HS-27A (cell line): ENCODE data around the gene DDX25.
A peak's percentile ranks its signal among the peaks of the same experiment; 100 is the strongest.
"Not testable (repeated sequence)": the region's sequence is repeated elsewhere in the genome, so short reads cannot be mapped to it uniquely, and the experiment has no call there.

Experiments
- DNase-seq: peaks from one replicate; pipeline ENCODE4 v3.0.0-alpha.2; 2012; ENCODE audit warnings: low read depth, missing footprints

The DDX25 gene

DNA sequence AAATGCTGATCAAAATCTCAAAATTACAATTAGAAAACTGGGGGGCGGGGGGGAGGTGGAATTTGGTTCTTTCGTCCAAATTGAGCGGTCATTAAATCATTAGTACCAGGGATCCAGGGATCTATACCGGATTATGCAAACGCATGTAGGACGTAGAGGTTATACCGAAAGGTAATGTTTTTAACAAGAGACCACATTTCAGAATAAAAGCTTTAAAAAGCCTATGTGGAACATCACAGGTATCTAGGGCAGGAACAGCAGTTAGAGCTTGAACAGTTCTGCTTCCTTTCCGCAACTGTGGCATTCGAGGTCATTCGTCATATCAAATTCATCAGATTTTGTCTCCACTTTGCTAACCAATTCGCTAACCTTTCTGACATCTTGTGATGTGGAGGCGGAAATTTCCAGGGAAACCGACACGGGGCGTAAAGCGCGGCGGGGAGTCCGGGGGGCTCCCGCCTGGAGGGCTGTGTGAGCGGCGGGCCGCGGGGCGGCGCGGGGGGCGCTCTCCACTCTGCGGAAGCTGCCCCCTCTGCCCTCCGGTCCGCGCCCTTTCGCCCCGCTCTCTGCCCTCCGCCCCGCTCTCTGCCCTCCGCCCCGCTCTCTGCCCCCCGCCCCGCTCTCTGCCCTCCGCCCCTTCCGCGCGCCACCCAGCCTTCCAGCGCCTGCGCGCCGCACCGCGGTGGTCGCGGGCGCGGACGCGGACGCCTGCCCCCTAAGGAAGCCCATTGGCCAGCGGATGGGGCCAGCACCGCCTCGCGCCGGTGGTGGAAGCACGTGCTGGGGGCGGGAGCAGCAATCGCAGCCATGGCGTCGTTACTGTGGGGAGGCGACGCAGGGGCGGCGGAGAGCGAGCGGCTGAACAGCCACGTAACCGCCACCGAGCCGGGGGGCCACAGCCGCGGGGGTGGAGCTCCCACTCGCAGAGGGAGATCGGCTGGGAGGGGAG is at the start of gene DDX25:
Gene DDX25, plus strand, starts transcription at position 798 of the 949 bp plus-strand sequence. Its CDS starts 10 bp downstream, at position 808.
- DNase-seq, result no peak

DNA sequence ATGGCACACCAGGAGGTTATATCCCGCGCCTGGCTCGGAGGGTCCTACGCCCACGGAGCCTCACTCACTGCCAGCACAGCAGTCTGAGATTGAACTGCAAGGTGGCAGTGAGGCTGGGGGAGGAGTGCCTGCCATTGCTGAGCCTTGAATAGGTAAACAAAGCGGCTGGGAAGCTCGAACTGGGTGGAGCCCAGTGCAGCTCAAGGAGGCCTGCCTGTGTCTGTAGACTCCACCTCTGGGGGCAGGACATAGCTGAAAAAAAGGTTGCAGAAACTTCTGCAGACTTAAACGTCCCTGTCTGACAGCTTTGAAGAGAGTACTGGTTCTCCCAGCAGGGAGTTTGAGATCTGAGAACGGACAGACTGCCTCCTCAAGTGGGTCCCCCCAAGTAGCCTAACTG is 46.6 kb upstream of the DDX25 start:
- not testable (repeated sequence) for DNase-seq

GRCh38 chr11:125862786-125863185 is 41.5 kb upstream of the DDX25 start:
- DNase-seq, result not testable (repeated sequence)

GRCh38 chr11:125865354-125865753 is 39.0 kb upstream of the DDX25 start:
- DNase-seq, result not testable (repeated sequence)

GRCh38 chr11:125869521-125869920 is 34.8 kb upstream of the DDX25 start:
- DNase-seq, result no peak

GRCh38 chr11:125871391-125872137 is 32.7 kb upstream of the DDX25 start:
- DNase-seq, result no peak

GRCh38 chr11:125872138-125872491 is 32.2 kb upstream of the DDX25 start:
- DNase-seq, result no peak

DNA sequence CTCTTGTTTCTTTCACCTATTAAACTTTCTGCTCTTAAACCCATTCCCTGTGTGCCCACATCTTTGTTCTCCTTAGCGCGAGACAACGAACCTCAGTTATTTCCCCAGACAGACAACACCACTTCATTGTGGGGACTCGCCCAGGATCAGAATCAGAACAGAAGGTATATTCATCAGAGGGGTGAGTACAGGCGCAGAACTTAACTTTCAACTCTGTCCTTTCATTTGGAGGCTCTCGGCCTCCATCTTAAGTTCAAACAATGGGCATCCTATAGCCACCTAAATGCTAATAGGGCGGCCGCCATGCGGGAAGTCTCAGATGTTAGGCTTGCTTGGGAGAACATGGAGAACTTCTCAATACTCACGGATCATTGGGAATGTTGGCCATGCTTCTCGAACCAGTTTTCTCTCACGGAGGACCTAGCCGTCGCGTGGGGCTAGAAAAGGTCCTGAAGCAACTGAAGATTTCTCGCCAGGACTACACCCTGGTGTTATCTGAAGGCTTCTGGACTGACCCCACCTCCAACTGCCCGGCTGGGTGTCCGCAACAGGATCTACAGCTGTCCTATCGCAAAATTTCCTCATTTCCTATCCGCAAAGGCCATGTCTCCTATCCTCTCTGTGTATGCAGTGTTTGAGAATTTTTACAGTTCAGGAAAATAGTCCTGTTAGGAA is 30.3 kb upstream of the DDX25 start:
- no peak for DNase-seq

DNA sequence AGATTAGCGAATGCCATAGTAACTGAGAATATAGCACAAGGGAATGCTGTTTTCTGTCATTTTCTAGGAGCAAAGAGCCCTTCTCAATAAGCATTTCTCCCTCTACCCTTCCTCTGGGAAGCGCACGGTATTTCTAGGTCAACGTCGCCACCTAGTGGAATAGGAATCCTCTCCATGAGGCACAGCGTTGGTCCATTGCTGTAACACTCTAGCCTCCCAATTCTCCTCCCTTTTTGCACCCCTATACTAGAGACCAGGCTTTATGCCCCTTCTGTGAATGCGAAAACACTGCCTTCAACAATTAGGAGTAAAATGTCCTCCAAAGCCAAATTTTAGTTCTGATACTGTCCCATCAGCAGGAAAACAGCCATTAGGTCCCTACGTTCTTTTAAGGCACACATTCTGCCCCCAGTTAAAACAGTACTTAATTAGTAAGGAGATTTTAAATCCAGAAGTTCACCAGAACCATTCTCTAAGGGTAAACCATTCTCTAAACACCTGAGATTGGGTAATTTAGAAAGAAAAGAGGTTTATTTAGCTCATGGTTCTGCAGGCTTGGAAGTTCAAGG is 29.7 kb upstream of the DDX25 start:
- DNase-seq, result no peak

- no peak for DNase-seq
Measured at GRCh38 chr11:125881291-125881690, 23.0 kb upstream of the DDX25 start.

DNA sequence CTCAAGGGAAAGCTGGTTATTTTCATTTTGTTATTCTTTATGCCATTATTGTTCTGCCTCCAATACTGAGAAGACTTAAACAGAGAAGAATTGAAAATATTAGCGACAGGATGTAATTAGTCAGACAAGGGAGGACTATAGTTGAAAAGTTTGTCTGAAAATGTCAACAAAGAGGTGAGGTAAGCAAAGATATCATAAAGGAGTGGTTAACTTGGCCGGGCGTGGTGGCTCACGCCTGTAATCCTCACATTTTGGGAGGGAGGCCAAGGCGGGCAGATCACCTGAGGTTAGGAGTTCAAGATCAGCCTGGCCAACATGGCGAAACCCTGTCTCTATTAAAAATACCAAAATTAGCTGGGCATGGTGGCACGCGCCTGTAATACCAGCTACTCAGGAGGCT is 20.9 kb upstream of the DDX25 start:
- no peak for DNase-seq

DNA sequence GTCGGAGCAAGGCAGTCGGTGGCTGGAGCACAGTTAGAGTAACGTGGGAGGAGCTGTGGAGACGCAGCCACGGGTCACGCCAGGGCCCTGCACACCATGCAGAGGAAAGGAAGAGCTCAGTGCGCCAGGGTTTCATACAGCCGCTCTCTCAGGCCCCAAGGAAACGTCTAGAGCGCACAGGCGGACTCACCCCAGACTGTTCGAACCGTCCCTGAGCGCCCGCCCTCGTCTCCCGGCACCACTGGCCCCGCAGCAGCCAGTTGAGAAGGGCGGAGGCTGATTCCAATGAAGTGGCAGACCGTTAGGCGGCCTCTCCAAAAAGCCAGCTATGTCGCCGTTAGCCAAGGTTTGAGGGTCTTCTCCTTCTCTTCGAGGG is 17.3 kb upstream of the DDX25 start:
- peak; percentile 36 for DNase-seq

DNA sequence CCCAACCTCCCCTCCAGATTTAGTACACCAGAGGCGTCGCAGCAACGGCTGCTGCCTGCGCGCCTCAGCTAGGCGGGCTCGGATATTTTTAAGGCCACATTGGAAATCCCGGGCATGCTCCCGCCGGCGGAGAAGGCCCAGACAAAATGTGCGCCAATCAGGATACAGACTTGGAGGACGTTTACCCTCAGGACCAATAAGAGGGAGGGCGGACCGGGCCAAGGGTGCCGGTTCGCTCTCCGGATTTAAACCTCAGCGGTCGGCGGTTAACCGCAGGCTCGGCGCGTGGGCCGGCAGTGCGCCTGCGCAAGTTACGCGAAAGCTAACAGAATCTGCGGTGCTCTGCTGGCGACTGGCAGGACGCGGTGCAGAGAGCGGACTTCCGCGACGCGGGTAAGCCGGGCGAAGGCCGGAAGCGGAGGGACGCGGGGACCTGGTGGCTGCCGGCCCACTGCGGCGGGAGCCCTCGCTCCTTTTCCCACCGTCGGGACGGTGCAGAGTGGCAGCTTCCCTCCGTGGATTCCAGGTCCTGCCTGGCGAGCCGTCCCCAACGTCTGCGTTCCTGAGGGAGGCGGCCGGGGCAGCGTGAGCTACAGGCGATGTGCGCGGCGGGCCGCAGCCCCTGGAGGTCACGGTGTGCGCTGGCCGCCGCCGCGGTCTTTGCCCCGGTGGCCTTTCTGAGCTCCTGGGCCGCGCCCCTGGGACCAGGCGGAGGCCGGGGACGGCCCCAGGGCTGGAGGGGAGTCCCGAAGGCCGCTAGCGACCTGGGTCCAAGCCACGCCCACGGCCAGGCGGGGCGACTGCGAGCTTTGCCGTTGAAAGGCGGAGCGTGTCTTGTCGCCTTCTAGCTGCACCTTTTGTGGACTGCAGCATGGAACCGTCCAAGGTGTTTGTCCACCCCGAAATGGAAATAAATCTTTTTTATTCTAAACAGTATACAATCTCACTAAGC is 16.7 kb upstream of the DDX25 start, which contains the start of gene HYLS1:
Gene HYLS1, plus strand, starts transcription at position 296 of the 952 bp plus-strand sequence. CDS start 11,701 bp downstream, outside the sequence.
- DNase-seq, result peak; percentile 55

DNA sequence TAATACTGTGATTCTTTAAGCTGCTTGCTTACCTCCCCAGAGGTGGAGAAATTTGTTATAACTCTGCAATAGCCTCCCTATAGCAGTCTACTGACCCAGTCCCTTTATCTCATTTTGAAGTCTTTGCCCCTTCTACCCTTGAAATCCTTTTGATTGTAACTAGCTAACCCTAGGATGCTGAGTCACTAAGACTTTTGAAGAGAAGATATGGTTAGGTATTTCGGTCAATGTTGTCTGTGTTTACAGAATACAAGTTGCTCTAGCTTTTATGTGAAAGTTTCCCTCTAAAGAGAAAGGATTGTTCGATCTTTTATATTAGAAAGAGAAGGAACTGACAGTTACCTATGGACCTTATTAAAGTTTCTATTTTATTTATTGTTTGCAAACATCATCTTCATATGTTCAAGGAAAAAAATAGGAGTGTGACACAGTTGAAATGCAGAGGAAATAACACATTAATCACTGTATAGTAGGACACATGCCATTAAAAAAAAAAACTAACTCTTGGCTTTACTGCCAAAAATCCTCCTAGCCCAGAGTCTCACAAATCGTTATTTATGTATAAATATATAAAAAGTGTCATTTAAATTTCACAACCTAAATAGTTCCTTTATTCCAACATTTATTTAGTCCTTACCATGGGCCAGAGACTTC is 13.7 kb upstream of the DDX25 start:
- no peak for DNase-seq

DNA sequence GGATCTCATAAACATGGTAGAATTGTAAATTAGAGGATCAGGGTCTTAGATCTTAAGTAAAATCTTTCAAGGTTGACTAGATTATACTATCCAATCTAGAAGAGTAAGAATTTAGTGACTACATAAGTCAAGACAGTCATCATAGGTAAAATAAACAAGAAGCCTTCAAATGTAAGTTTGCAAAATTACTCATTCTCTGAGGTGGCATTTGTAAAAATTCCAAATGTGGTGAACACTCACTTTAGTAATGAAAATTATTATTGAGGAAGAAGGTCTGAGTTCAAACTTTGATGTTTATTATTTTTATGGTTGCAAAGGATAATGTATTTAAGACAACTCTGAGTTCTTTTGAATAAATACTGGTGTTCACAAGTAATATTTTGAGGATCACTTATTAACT is 12.2 kb upstream of the DDX25 start:
- no peak for DNase-seq

GRCh38 chr11:125892994-125893393 is 11.3 kb upstream of the DDX25 start:
- no peak for DNase-seq

DNA sequence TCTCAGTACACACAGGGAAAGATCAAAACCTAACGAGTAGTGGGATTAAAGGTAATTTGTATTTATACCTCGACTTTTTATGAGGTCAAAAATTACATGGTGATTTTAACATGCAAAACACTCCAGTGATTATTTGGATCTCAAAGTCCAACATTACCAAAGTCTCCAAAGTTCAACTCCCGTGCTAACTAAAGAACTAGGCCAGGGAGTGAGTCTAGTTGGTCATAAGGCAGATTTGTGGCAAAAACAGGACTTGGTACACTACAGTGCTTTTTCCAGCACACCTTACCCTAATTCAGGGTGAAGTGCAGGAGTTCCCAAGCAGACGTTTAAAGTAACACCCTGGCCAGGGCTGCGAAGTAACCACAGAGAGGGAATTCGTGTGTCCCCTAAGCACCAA is 2.4 kb upstream of the DDX25 start:
- DNase-seq, result no peak

DNA sequence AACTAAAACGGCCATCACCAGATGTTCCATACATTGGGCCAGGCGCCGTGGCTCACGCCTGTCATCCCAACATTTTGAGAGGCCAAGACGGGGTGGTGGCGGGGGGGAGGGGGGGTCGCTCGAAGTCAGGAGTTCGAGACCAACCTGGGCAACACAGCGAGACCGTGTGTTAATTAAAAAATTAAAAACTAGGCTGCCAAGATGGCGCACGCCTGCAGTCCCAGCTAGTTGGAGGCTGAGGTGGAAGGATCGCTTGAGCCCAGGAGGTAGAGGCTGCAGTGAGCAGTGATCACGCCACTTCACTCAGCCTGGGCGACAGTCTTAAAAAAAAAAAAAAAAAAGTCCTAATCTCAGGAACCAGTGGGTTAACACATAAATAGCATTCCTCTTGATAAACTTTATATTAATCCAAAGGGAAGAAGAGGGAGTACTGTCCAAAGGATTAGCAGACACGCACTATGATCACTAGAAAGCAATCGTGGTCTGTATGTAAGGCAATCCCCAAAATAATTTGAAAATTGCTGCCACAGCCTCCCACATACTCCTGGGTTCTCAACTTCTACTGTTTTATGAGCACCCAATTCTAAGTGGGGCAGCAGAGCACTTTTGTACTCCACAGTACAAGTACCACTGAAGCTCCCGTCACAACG is 1.9 kb upstream of the DDX25 start:
- no peak for DNase-seq

DNA sequence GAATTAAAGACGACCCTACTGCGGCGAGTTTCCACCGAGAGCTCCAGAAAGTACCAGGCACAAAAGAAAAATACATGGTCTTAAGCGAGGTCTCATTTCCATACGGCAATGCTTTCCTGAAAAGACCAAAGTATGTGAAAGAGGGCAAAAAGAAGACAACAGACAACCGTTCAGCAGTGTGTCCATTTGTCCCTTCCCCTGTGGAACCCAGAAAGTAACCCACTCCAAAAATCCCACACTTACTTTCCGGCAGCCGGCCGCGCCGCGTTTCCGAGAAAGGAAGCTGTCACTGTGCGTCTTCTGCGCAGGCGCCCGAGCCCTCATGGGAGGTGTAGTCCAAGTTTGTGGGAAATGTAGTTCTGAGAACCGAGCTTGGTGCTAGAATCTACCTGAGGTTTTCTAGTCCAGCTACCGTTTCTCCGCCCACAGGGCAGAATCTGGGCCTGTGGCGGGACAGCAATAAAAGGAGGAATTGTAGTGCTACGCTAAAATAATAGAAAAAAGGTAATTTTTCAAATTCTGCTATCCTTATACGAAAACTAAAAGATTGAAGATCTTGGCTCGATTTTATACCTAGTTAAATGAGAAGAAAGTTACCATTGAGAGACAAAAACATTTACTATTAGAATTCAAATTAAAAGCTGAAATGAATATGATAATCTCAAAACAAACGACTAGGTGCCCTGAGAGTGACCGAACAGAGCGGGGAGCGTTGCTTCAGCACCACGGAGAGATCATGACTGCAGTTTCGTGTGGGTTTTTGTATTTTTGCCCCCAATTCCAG is 1.2 kb upstream of the DDX25 start, which contains the start of gene PUS3:
Gene PUS3, minus strand, starts transcription at position 280 of the 784 bp plus-strand sequence. CDS start 6,922 bp downstream, outside the sequence.
- no peak for DNase-seq
